WTC11 (cell line): ENCODE results near the gene PPP1R1B. TPM values are rescaled to one million over a fixed set of nuclear protein-coding genes. Genes with fewer than 3 reads are reported as not detected.

ENCODE experiments used
- ATAC-seq: fragments of 200-7000 bp; cut with Tn5 transposase; 2 replicates; pipeline ENCODE4 v1.10.0; 2021; ENCODE audit warnings: mild to moderate bottlenecking, moderate library complexity
- CTCF ChIA-PET: fragments of 300-600 bp; sonication (Branson Sonifier 250); formaldehyde crosslinking; loops from one replicate; lab custom pipeline; 2021; ENCODE audit warnings: antibody characterized with exemption; lab: Charles Lee
- POLR2A ChIA-PET: fragments of 350-600 bp; sonication (Branson Sonifier 250); formaldehyde crosslinking; loops from one replicate; lab custom pipeline; 2021; ENCODE audit warnings: antibody characterized with exemption; lab: Charles Lee
- DNase-seq: peaks from one replicate; pipeline ENCODE4 v3.0.0; 2021; ENCODE audit warnings: low spot score
- H3K27ac Mint-ChIP-seq: 2 replicates; pipeline ENCODE4 v1.8.0; 2021; ENCODE audit warnings: mixed read lengths
- H3K27me3 Mint-ChIP-seq: 2 replicates; pipeline ENCODE4 v1.8.0; 2021; ENCODE audit warnings: low read depth, mild to moderate bottlenecking, moderate library complexity, mixed read lengths
- H3K36me3 Mint-ChIP-seq: 2 replicates; pipeline ENCODE4 v1.8.0; 2021; ENCODE audit warnings: mixed read lengths
- H3K4me1 Mint-ChIP-seq: 2 replicates; pipeline ENCODE4 v1.8.0; 2022; ENCODE audit warnings: mixed read lengths
- H3K4me3 Mint-ChIP-seq: 2 replicates; pipeline ENCODE4 v1.8.0; 2021; ENCODE audit warnings: mild to moderate bottlenecking, moderate library complexity, mixed read lengths
- H3K9me3 Mint-ChIP-seq: 2 replicates; pipeline ENCODE4 v1.8.0; 2021; ENCODE audit warnings: mixed read lengths
- AFF4 ChIP-seq: sonication (generic); formaldehyde crosslinking; IDR thresholded peaks from 2 replicates; pipeline ENCODE4 v1.8.1; 2023; ENCODE audit warnings: mild to moderate bottlenecking, missing genetic modification reagents, borderline replicate concordance
- ATF3 ChIP-seq: sonication (generic); formaldehyde crosslinking; conservative IDR thresholded peaks from 2 replicates; pipeline ENCODE4 v1.8.1; 2022; ENCODE audit warnings: mild to moderate bottlenecking, missing genetic modification reagents
- ERG ChIP-seq: fragments of 250-450 bp; sonication (Bioruptor Pico); IDR thresholded peaks from 2 replicates; pipeline ENCODE4 v1.8.0; 2021; ENCODE audit warnings: mild to moderate bottlenecking
- ESRRA ChIP-seq: sonication (generic); formaldehyde crosslinking; IDR thresholded peaks from 2 replicates; pipeline ENCODE4 v1.8.1; 2022; ENCODE audit warnings: mild to moderate bottlenecking, missing genetic modification reagents, borderline replicate concordance
- JAZF1 ChIP-seq: fragments of 250-450 bp; sonication (Bioruptor Pico); IDR thresholded peaks from 2 replicates; pipeline ENCODE4 v1.9.0; 2021; ENCODE audit warnings: moderate library complexity, mild to moderate bottlenecking, inconsistent platforms
- JUN ChIP-seq: sonication (generic); formaldehyde crosslinking; IDR thresholded peaks from 2 replicates; pipeline ENCODE4 v1.8.0; 2023; ENCODE audit warnings: mild to moderate bottlenecking, missing genetic modification reagents
- MAX ChIP-seq: sonication (generic); formaldehyde crosslinking; IDR thresholded peaks from 2 replicates; pipeline ENCODE4 v1.8.0; 2022; ENCODE audit warnings: mild to moderate bottlenecking, missing genetic modification reagents
- MXD4 ChIP-seq: fragments of 250-450 bp; sonication (Bioruptor Pico); IDR thresholded peaks from 2 replicates; pipeline ENCODE4 v1.8.0; 2021; ENCODE audit warnings: mild to moderate bottlenecking, moderate library complexity, borderline replicate concordance
- RORB ChIP-seq: fragments of 250-450 bp; sonication (Bioruptor Pico); IDR thresholded peaks from 2 replicates; pipeline ENCODE4 v1.9.0; 2021; ENCODE audit warnings: mild to moderate bottlenecking
- SMAD4 ChIP-seq: sonication (generic); formaldehyde crosslinking; IDR thresholded peaks from 2 replicates; pipeline ENCODE4 v1.8.0; 2022; ENCODE audit warnings: mild to moderate bottlenecking, missing genetic modification reagents
- SOX15 ChIP-seq: fragments of 250-450 bp; sonication (Bioruptor Pico); IDR thresholded peaks from 2 replicates; pipeline ENCODE4 v1.9.0; 2021; ENCODE audit warnings: mild to moderate bottlenecking
- SP1 ChIP-seq: sonication (generic); formaldehyde crosslinking; conservative IDR thresholded peaks from 2 replicates; pipeline ENCODE4 v1.8.1; 2022; ENCODE audit warnings: missing genetic modification reagents
- STAT6 ChIP-seq: sonication (generic); formaldehyde crosslinking; conservative IDR thresholded peaks from 2 replicates; pipeline ENCODE4 v1.8.1; 2023; ENCODE audit warnings: mild to moderate bottlenecking, low read depth, missing genetic modification reagents, moderate library complexity
- TCF7 ChIP-seq: sonication (generic); formaldehyde crosslinking; IDR thresholded peaks from 2 replicates; pipeline ENCODE4 v1.8.0; 2022; ENCODE audit warnings: mild to moderate bottlenecking, low read depth, missing genetic modification reagents, moderate library complexity
- ZNF121 ChIP-seq: sonication (generic); formaldehyde crosslinking; IDR thresholded peaks from 2 replicates; pipeline ENCODE4 v1.8.0; 2023; ENCODE audit warnings: missing genetic modification reagents
- ZNF317 ChIP-seq: sonication (generic); formaldehyde crosslinking; IDR thresholded peaks from 2 replicates; pipeline ENCODE4 v1.8.1; 2023; ENCODE audit warnings: low read depth, mild to moderate bottlenecking, moderate library complexity, missing genetic modification reagents, borderline replicate concordance
- ZNF396 ChIP-seq: fragments of 250-450 bp; sonication (Bioruptor Pico); IDR thresholded peaks from 2 replicates; pipeline ENCODE4 v1.8.0; 2021; ENCODE audit warnings: mild to moderate bottlenecking, moderate library complexity, borderline replicate concordance
- ZNF423 ChIP-seq: fragments of 250-450 bp; sonication (Bioruptor Pico); IDR thresholded peaks from 2 replicates; pipeline ENCODE4 v2.1.2; 2022; ENCODE audit warnings: mild to moderate bottlenecking, moderate library complexity
- ZSCAN18 ChIP-seq: fragments of 250-450 bp; sonication (Bioruptor Pico); IDR thresholded peaks from 2 replicates; pipeline ENCODE4 v2.1.2; 2022; ENCODE audit warnings: mild to moderate bottlenecking, moderate library complexity
- total RNA-seq: library from RNA; stranded (reverse); gene quantifications from 3 replicates; pipeline ENCODE4 v1.2.3, GENCODE V29; 2021

The PPP1R1B gene
- total RNA-seq, 1 experiment from 2014 or later: 20.5 TPM

- peak; percentile 40 for DNase-seq
- CTCF ChIA-PET: interaction anchor here (1.0 to 18.0 kb wide), 13 partner anchors 9 to 116 kb away, joined by 3 to 876 read pairs (median 7); partner anchors contain the start of genes MIEN1, PGAP3 and PPP1R1B
- H3K9me3 Mint-ChIP-seq: no peaks in the 10 kb centered on the region
- H3K4me1 Mint-ChIP-seq: peaks cover 44% of the 10 kb centered on the region
- no peak overlapping the region for H3K27ac Mint-ChIP-seq
- H3K4me3 Mint-ChIP-seq: no peak overlapping the region
- peaks cover 25% of the 10 kb centered on the region for H3K27me3 Mint-ChIP-seq
- H3K36me3 Mint-ChIP-seq: peaks cover 8% of the 10 kb centered on the region
- POLR2A ChIA-PET: interaction anchor here (1.2 kb wide), 1 partner anchor 11 kb away, joined by 3 read pairs; no protein-coding TSS in a partner anchor
- peak; percentile 7 for ATAC-seq
- no peak for TF ChIP-seq MXD4
- no peak for TF ChIP-seq RORB (CRISPR knock-in tag)
- no peak for TF ChIP-seq ATF3 (CRISPR knock-in tag)
- no peak for TF ChIP-seq ESRRA (CRISPR knock-in tag)
- TF ChIP-seq SMAD4 (CRISPR knock-in tag): no peak
- no peak for TF ChIP-seq SP1 (CRISPR knock-in tag)
- TF ChIP-seq TCF7 (CRISPR knock-in tag): no peak
- no peak for TF ChIP-seq ZNF396 (CRISPR knock-in tag)
- TF ChIP-seq ZNF317: no peak
- TF ChIP-seq, all 79 proteins: peak for 0
These were observed 36.6 kb downstream of the PPP1R1B start for GRCh38 chr17:39663340-39663687.

- H3K4me1 Mint-ChIP-seq: peaks cover 48% of the 10 kb centered on the region
These were observed 37.2 kb downstream of the PPP1R1B start for GRCh38 chr17:39663688-39664580.

GRCh38 chr17:39664581-39665561 is 38.1 kb downstream of the PPP1R1B start, which contains the start of gene TCAP:
TSS of gene TCAP (plus strand) at chr17:39665349. CDS start at chr17:39665360, 11 bp downstream.
- POLR2A ChIA-PET: no interaction called here
- ATAC-seq: no peak
- peaks cover 38% of the 10 kb centered on the region for H3K27me3 Mint-ChIP-seq
- CTCF ChIA-PET: interaction anchor here (0.9 to 18.0 kb wide), 15 partner anchors 8 to 117 kb away, joined by 3 to 876 read pairs (median 6); partner anchors contain the start of genes ERBB2, MIEN1 and PPP1R1B
- H3K9me3 Mint-ChIP-seq: no peaks in the 10 kb centered on the region
- no peak for DNase-seq
- 0 out of 2 replicates have a peak within 1 kb of the TSS, but pooled peaks have one; percentile 48 for H3K27ac Mint-ChIP-seq
- H3K4me3 Mint-ChIP-seq: peak within 1 kb of the TSS; percentile 60
- peaks cover 8% of the 10 kb centered on the region for H3K36me3 Mint-ChIP-seq
- H3K4me1 Mint-ChIP-seq: peaks cover 51% of the 10 kb centered on the region
- TF ChIP-seq SOX15 (CRISPR knock-in tag) (no peak), AFF4 (CRISPR knock-in tag) (no peak), ZSCAN18 (no peak), ERG (CRISPR knock-in tag) (no peak), STAT6 (CRISPR knock-in tag) (no peak), JUN (CRISPR knock-in tag) (no peak)

More at GRCh38 chr17:39663688-39664580, 37.2 kb downstream of the PPP1R1B start:
- TF ChIP-seq MAX (CRISPR knock-in tag) (peak; percentile 33; the same call in 1 of the 2 replicates), SP1 (CRISPR knock-in tag) (peak; percentile 58; the same call in 1 of the 2 replicates), JAZF1 (CRISPR knock-in tag) (no peak), ZNF423 (CRISPR knock-in tag) (peak; percentile 93), ZNF121 (CRISPR knock-in tag) (peak; percentile 97), ZNF396 (CRISPR knock-in tag) (no peak)
- peaks cover 32% of the 10 kb centered on the region for H3K27me3 Mint-ChIP-seq
- peak overlapping the region; percentile 48 for H3K27ac Mint-ChIP-seq
- CTCF ChIA-PET: interaction anchor here (0.6 to 18.0 kb wide), 14 partner anchors 8 to 116 kb away, joined by 3 to 876 read pairs (median 6); partner anchors contain the start of genes MIEN1, PGAP3 and PPP1R1B
- peak; percentile 76 for DNase-seq
- peak; percentile 74 for ATAC-seq
- POLR2A ChIA-PET: interaction anchor here (1.2 kb wide), 1 partner anchor 11 kb away, joined by 3 read pairs; no protein-coding TSS in a partner anchor
- H3K9me3 Mint-ChIP-seq: no peaks in the 10 kb centered on the region
- peak overlapping the region; percentile 60 for H3K4me3 Mint-ChIP-seq
- peaks cover 8% of the 10 kb centered on the region for H3K36me3 Mint-ChIP-seq
